A549 (cell line): Measurements from ENCODE around the gene UNC13C. TPM values are rescaled to one million over a fixed set of nuclear protein-coding genes. Genes with fewer than 3 reads are reported as not detected.

Experiments used
- ATAC-seq, 2 experiments: fragments of 200-7000 bp in 1 of 2; fragments of >200 bp in 1 of 2; cut with Nextera tagmentation in 1 of 2; cut with Tn5 transposase in 1 of 2; 3 replicates each; pipeline versions ENCODE4 v1.8.0 to v1.9.1; 2018 to 2020; ENCODE audit warnings: mild to moderate bottlenecking in 1 of 2, moderate library complexity in 1 of 2
- CTCF ChIA-PET: fragments of 300-600 bp; sonication (Branson Sonifier 250); formaldehyde crosslinking; extraction: SDS; loops from one replicate; lab custom pipeline; 2021; ENCODE audit warnings: antibody characterized with exemption, inconsistent platforms; lab: Yijun Ruan, JAX
- POLR2A ChIA-PET: fragments of 350-600 bp; formaldehyde crosslinking; extraction: SDS; loops from one replicate; lab custom pipeline; 2021; ENCODE audit warnings: antibody characterized with exemption, inconsistent platforms; lab: Yijun Ruan, JAX
- DNase-seq, 2 experiments: peaks; one replicate each; pipeline versions ENCODE4 v3.0.0 to v3.0.0-alpha.2; 2011 to 2016; ENCODE audit warnings: low read depth in 1 of 2, low spot score in 1 of 2
- FAIRE-seq: peaks from 2 replicates; lab custom pipeline; 2011; peaks lifted over from hg19 to GRCh38; lab: Jason Lieb, UNC
- H3K27ac ChIP-seq, 2 experiments: fragments of >200 bp; sonication (Bioruptor Twin); formaldehyde crosslinking; 3 replicates each; pipeline ENCODE4 v1.5.1; 2016 to 2017
- H3K4me1 ChIP-seq: fragments of >200 bp; sonication (Bioruptor Twin); formaldehyde crosslinking; 3 replicates; pipeline ENCODE4 v1.6.1; 2016
- H3K4me2 ChIP-seq: fragments of >200 bp; sonication (Bioruptor Twin); formaldehyde crosslinking; 3 replicates; pipeline ENCODE4 v1.6.1; 2016
- H3K4me3 ChIP-seq: fragments of >200 bp; sonication (Bioruptor Twin); formaldehyde crosslinking; 3 replicates; pipeline ENCODE4 v1.5.1; 2016
- H3K9me3 ChIP-seq: fragments of >200 bp; sonication (Bioruptor Twin); formaldehyde crosslinking; 3 replicates; pipeline ENCODE4 v1.6.1; 2016
- CBX8 ChIP-seq: fragments of 200-600 bp; sonication (generic); IDR thresholded peaks from 2 replicates; pipeline ENCODE4 v1.6.1; 2016
- EHMT2 ChIP-seq: fragments of 200-600 bp; sonication (generic); IDR thresholded peaks from 2 replicates; pipeline ENCODE4 v1.6.1; 2016; ENCODE audit warnings: antibody characterized with exemption, low read depth, mild to moderate bottlenecking, moderate library complexity
- FOSL2 ChIP-seq, 2 experiments: fragments of 450-650 bp in 1 of 2; fragments of >200 bp in 1 of 2; sonication (Bioruptor Twin) in 1 of 2; formaldehyde crosslinking; IDR thresholded peaks; 2 replicates each; pipeline versions ENCODE4 v1.5.0 to v1.6.1; 2016 to 2020; ENCODE audit warnings: mild to moderate bottlenecking in 1 of 2, moderate library complexity in 1 of 2
- GATA3 ChIP-seq: IDR thresholded peaks from 2 replicates; pipeline ENCODE4 v1.6.1; 2012; ENCODE audit warnings: borderline replicate concordance
- HOXA7 ChIP-seq: fragments of 250-450 bp; sonication (Bioruptor Pico); IDR thresholded peaks from 2 replicates; pipeline ENCODE4 v1.5.0; 2020; ENCODE audit warnings: mild to moderate bottlenecking, moderate library complexity
- HOXB13 ChIP-seq: fragments of 250-450 bp; sonication (Bioruptor Pico); IDR thresholded peaks from 2 replicates; pipeline ENCODE4 v1.5.0; 2020; ENCODE audit warnings: low read depth, mild to moderate bottlenecking, moderate library complexity
- HOXB5 ChIP-seq: fragments of 250-450 bp; sonication (Bioruptor Pico); IDR thresholded peaks from 2 replicates; pipeline ENCODE4 v1.5.0; 2020; ENCODE audit warnings: mild to moderate bottlenecking, moderate library complexity
- MAZ ChIP-seq: fragments of 150-350 bp; IDR thresholded peaks from 2 replicates; pipeline ENCODE4 v1.6.1; 2014; ENCODE audit warnings: antibody characterized with exemption, low read depth, low read length, borderline replicate concordance
- NPAS2 ChIP-seq: fragments of 250-450 bp; sonication (Bioruptor Pico); IDR thresholded peaks from 2 replicates; pipeline ENCODE4 v1.8.0; 2022; ENCODE audit warnings: mild to moderate bottlenecking, moderate library complexity, borderline replicate concordance
- POLR2A ChIP-seq: IDR thresholded peaks from 2 replicates; pipeline ENCODE4 v1.6.1; 2012; ENCODE audit warnings: mild to moderate bottlenecking, low read length
- RAD21 ChIP-seq, 2 experiments: fragments of >200 bp in 1 of 2; sonication (Bioruptor Twin) in 1 of 2; formaldehyde crosslinking in 1 of 2; IDR thresholded peaks in 1 of 2; conservative IDR thresholded peaks in 1 of 2; 2 replicates in 1 of 2; 3 replicates in 1 of 2; pipeline ENCODE4 v1.6.1; 2012 to 2018; ENCODE audit warnings: inconsistent platforms in 1 of 2
- ZFP36 ChIP-seq: fragments of 450-650 bp; IDR thresholded peaks from 2 replicates; pipeline ENCODE4 v1.6.1; 2014; ENCODE audit warnings: borderline replicate concordance; ENCODE audit not compliant: partially characterized antibody
- WGBS: methylation state at CpG from one replicate; pipeline ENCODE4 v1.1.6; 2017; ENCODE audit errors: missing lambda C conversion rate; 5-methylcytosine and 5-hydroxymethylcytosine counted together
- polyA plus RNA-seq, 4 experiments: library from polyadenylated mRNA; depleted of rRNA in 3 of 4; stranded (reverse); fragments of >200 nt; fragmentation: RNase III in 1 of 4; extraction: RNeasy Plus Mini Kit Qiagen cat#74134 plus additional on column Dnase treatment in 1 of 4; gene quantifications; 2 replicates in 3 of 4; 3 replicates in 1 of 4; pipeline ENCODE4 v1.2.3, GENCODE V29; 2011 to 2017
- TF ChIP-seq, protein P1 (sequence below): fragments of 250-450 bp; sonication (Bioruptor Pico); IDR thresholded peaks from 2 replicates; pipeline ENCODE4 v1.5.0; 2020; ENCODE audit warnings: low read depth, mild to moderate bottlenecking, moderate library complexity
- TF ChIP-seq, protein P2 (sequence below): fragments of >200 bp; sonication (Bioruptor Twin); formaldehyde crosslinking; IDR thresholded peaks from 3 replicates; pipeline ENCODE4 v1.5.1; 2016
- TF ChIP-seq, protein P3 (sequence below): IDR thresholded peaks from 2 replicates; pipeline ENCODE4 v1.6.1; 2012
- TF ChIP-seq, protein P4 (sequence below): fragments of >200 bp; sonication (Bioruptor Twin); formaldehyde crosslinking; IDR thresholded peaks from 3 replicates; pipeline ENCODE4 v1.6.1; 2016

UNC13C gene
- polyA plus RNA-seq, 2 of the 4 experiments (the other 2 are of a cell fraction): 0.01 to 0.04 TPM

DNA sequence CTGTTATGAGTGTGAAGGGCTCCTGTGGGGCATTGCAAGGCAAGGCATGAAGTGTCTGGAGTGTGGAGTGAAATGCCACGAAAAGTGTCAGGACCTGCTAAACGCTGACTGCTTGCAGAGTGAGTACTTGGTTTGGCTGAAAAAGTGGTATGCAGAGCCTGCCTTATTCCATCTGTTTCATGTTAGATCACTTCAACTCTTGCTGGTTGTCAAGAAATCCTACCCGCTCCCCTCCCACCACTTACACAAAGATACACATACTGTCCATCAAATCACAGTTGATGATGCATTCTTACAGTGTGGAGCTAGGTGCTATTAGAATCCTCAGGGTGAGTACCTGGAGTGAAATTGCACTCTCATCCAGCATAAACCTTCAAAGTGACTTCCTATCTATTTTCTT lies 272.1 kb downstream of the UNC13C start:
- POLR2A ChIA-PET: no interaction called here
- TF ChIP-seq, protein P1, sequence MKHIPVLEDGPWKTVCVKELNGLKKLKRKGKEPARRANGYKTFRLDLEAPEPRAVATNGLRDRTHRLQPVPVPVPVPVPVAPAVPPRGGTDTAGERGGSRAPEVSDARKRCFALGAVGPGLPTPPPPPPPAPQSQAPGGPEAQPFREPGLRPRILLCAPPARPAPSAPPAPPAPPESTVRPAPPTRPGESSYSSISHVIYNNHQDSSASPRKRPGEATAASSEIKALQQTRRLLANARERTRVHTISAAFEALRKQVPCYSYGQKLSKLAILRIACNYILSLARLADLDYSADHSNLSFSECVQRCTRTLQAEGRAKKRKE (CRISPR knock-in tag): no peak
- TF ChIP-seq EHMT2 (no peak), GATA3 (no peak), MAZ (no peak), HOXA7 (CRISPR knock-in tag) (no peak), NPAS2 (CRISPR knock-in tag) (no peak), CBX8 (no peak), ZFP36 (no peak), RAD21 (conservative IDR thresholded peaks at IDR 0.05 in 1 of 2, IDR thresholded peaks at IDR 0.05 in 1 of 2) (no peak)
- TF ChIP-seq, protein P2, sequence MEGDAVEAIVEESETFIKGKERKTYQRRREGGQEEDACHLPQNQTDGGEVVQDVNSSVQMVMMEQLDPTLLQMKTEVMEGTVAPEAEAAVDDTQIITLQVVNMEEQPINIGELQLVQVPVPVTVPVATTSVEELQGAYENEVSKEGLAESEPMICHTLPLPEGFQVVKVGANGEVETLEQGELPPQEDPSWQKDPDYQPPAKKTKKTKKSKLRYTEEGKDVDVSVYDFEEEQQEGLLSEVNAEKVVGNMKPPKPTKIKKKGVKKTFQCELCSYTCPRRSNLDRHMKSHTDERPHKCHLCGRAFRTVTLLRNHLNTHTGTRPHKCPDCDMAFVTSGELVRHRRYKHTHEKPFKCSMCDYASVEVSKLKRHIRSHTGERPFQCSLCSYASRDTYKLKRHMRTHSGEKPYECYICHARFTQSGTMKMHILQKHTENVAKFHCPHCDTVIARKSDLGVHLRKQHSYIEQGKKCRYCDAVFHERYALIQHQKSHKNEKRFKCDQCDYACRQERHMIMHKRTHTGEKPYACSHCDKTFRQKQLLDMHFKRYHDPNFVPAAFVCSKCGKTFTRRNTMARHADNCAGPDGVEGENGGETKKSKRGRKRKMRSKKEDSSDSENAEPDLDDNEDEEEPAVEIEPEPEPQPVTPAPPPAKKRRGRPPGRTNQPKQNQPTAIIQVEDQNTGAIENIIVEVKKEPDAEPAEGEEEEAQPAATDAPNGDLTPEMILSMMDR: no peak
- TF ChIP-seq, protein P3, sequence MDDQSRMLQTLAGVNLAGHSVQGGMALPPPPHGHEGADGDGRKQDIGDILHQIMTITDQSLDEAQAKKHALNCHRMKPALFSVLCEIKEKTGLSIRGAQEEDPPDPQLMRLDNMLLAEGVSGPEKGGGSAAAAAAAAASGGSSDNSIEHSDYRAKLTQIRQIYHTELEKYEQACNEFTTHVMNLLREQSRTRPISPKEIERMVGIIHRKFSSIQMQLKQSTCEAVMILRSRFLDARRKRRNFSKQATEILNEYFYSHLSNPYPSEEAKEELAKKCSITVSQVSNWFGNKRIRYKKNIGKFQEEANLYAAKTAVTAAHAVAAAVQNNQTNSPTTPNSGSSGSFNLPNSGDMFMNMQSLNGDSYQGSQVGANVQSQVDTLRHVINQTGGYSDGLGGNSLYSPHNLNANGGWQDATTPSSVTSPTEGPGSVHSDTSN: no peak
- H3K9me3 ChIP-seq: no peaks in the 10 kb centered on the region
- no peaks in the 10 kb centered on the region for H3K4me1 ChIP-seq
- DNase-seq (no peak), FAIRE-seq (no peak), ATAC-seq (no peak)
- no peak overlapping the region for H3K4me2 ChIP-seq
- 15% methylated on average over 3 of the region's 3 CpGs for WGBS
- CTCF ChIA-PET: no interaction called here
- no peak overlapping the region for H3K4me3 ChIP-seq
- no peak overlapping the region for H3K27ac ChIP-seq

DNA sequence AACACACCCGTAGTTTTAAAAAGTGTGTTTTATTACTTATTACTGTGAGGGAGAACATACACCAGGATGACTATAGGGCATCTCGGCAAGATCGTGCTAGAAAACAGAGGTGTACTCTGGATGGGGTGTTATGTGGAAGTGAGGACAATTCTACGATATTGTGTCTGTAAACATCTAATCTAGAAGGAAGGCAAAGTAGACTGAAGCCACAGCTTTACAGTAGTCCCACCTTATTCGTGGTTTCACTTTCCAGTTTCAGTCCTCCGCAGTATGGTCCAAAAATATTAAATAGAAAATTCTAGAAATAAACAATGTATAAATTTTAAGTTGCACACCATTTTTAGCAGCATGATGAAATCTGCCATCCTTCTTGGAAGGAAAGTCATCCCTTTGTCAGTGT lies 277.9 kb downstream of the UNC13C start:
- no peak for ATAC-seq
- Histone ChIP-seq H3K4me2 (no peak overlapping the region), H3K4me1 (no peaks in the 10 kb centered on the region), H3K4me3 (no peak overlapping the region), H3K27ac (no peak overlapping the region), H3K9me3 (no peaks in the 10 kb centered on the region)
- no peak for FAIRE-seq
- TF ChIP-seq POLR2A: no peak
- TF ChIP-seq EHMT2: no peak
- TF ChIP-seq HOXB5: no peak
- TF ChIP-seq, protein P2: no peak
- no peak for TF ChIP-seq ZFP36
- TF ChIP-seq, protein P4, sequence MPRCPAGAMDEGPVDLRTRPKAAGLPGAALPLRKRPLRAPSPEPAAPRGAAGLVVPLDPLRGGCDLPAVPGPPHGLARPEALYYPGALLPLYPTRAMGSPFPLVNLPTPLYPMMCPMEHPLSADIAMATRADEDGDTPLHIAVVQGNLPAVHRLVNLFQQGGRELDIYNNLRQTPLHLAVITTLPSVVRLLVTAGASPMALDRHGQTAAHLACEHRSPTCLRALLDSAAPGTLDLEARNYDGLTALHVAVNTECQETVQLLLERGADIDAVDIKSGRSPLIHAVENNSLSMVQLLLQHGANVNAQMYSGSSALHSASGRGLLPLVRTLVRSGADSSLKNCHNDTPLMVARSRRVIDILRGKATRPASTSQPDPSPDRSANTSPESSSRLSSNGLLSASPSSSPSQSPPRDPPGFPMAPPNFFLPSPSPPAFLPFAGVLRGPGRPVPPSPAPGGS: no peak
- no peak for TF ChIP-seq HOXB13 (CRISPR knock-in tag)
- TF ChIP-seq FOSL2 (IDR thresholded peaks at IDR 0.05): no peak
- TF ChIP-seq FOSL2 (CRISPR knock-in tag; IDR thresholded peaks at IDR 0.05): no peak
- 57% methylated on average over 6 of the region's 6 CpGs for WGBS
- no peak for DNase-seq
- ChIA-PET CTCF (no interaction called here), POLR2A (no interaction called here)
